Nephron (organoid): Measurements from ENCODE around the gene LCLAT1.
A peak's percentile ranks its signal among the peaks of the same experiment; 100 is the strongest.

Source experiments
- H3K27ac Mint-ChIP-seq, 3 experiments: 2 replicates each; pipeline ENCODE4 v1.8.0; 2020; ENCODE audit warnings: mixed read lengths in 3 of 3, mild to moderate bottlenecking in 2 of 3, moderate library complexity in 1 of 3
- H3K27me3 Mint-ChIP-seq: 2 replicates; pipeline ENCODE4 v1.8.0; 2021; ENCODE audit warnings: low read depth, mild to moderate bottlenecking, moderate library complexity, mixed read lengths
- H3K36me3 Mint-ChIP-seq: 2 replicates; pipeline ENCODE4 v1.8.0; 2020; ENCODE audit warnings: low read depth, mixed read lengths
- H3K4me1 Mint-ChIP-seq: 2 replicates; pipeline ENCODE4 v1.8.0; 2020; ENCODE audit warnings: mixed read lengths
- H3K4me3 Mint-ChIP-seq, 3 experiments: 2 replicates each; pipeline ENCODE4 v1.8.0; 2020; ENCODE audit warnings: mild to moderate bottlenecking in 3 of 3, mixed read lengths in 3 of 3, moderate library complexity in 2 of 3
- H3K9me3 Mint-ChIP-seq: 2 replicates; pipeline ENCODE4 v1.8.0; 2020; ENCODE audit warnings: mixed read lengths
- CTCF ChIP-seq, 3 experiments: fragments of 200-600 bp; sonication (generic); IDR thresholded peaks; one replicate each; pipeline ENCODE4 v1.5.0; 2021; ENCODE audit warnings: antibody characterized with exemption in 3 of 3; ENCODE audit not compliant: unreplicated experiment in 3 of 3

Gene LCLAT1

DNA sequence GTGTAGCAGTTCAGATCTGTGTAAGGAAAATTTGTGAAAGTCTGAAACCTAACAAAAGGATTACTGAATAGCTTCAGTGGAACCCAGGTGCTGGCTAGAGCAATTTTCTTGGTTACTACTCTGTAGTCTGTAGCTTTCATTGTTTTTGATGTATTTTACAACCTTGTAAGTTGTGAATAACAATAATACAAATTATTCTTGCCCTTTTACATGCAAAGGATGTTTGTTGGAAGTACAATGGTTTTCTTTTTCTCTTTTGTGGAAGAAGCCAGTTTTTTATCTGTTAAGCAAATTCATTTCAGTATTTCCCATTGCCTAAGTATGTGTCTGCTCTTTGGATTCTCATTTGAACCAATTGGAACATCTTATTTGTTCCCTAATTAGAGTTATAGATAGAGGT is 10.2 kb downstream of the LCLAT1 start:
- TF ChIP-seq CTCF (IDR thresholded peaks at IDR 0.05; ENCODE audit: unreplicated experiment in 3 of 3), result no peak
- Mint-ChIP-seq H3K4me1 (peaks cover 16% of the 10 kb centered on the region), H3K9me3 (no peaks in the 10 kb centered on the region), H3K27me3 (no peaks in the 10 kb centered on the region), H3K36me3 (peaks cover 7% of the 10 kb centered on the region), H3K27ac (no peak overlapping the region), H3K4me3 (no peak overlapping the region)

DNA sequence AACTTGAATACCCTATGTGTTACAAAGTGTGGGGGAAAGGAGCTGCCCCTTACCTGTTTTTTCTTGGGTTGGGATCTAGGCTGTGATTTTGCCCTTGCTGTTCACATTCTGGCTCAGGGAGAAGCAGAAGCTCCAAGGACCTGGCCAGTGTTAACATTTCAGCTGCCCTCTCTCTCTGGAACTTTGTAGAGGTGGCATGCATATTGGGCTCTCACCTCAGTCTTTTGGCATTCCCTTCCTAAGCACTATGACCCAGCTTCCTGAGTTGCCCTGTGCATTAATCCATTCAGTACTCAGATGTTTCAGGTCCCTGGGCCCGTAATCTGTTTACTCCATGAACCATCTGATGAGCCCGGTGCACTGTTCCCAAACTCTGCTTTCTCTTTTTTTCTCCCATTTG is 12.1 kb downstream of the LCLAT1 start:
- no peak overlapping the region for H3K4me3 Mint-ChIP-seq
- peaks cover 7% of the 10 kb centered on the region for H3K36me3 Mint-ChIP-seq
- no peak overlapping the region for H3K27ac Mint-ChIP-seq
- H3K4me1 Mint-ChIP-seq, result peaks cover 10% of the 10 kb centered on the region
- no peaks in the 10 kb centered on the region for H3K27me3 Mint-ChIP-seq
- no peaks in the 10 kb centered on the region for H3K9me3 Mint-ChIP-seq
- TF ChIP-seq CTCF (IDR thresholded peaks at IDR 0.05; ENCODE audit: unreplicated experiment in 3 of 3), result no peak

DNA sequence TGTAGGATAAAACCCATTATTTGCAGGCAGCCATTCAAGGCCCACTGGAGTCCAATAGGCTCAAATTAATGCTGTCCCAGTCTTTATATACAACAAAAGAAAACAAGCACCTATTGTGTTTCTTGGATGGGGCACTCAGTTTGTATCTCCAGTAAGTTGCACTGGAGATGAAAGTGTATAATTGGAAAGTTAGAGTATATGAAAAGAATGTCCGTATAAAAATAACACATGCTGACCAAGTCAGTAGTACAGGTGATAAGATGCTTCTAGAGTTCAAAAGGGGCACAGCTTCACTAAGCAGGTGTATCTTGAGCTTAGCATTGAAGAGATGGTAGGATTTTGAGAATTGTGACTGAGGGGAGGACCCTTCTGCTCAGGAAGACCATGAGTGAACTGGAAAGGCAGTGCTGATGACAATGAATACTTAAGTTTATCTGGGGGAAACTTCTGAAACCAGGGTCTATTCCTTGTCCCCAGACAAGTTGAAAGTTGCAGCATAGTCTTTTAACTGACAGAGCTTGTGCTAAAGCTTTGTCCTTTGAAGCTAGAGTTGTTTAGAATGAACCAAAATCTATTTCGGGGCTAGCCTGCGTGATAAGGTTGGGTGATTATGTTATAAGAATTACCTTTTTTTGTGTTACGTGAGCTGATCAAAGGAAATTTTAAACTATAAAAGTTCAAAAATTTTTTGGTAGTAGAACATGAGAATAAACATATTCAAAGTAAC is 15.2 kb downstream of the LCLAT1 start:
- Mint-ChIP-seq H3K27ac (no peak overlapping the region), H3K36me3 (peaks cover 7% of the 10 kb centered on the region), H3K9me3 (no peaks in the 10 kb centered on the region), H3K4me3 (no peak overlapping the region), H3K27me3 (no peaks in the 10 kb centered on the region), H3K4me1 (peaks cover 4% of the 10 kb centered on the region)
- TF ChIP-seq CTCF (IDR thresholded peaks at IDR 0.05; ENCODE audit: unreplicated experiment in 3 of 3), result no peak

- H3K27ac Mint-ChIP-seq, result no peak overlapping the region
- peaks cover 4% of the 10 kb centered on the region for H3K4me1 Mint-ChIP-seq
- no peaks in the 10 kb centered on the region for H3K27me3 Mint-ChIP-seq
- no peak overlapping the region for H3K4me3 Mint-ChIP-seq
- peaks cover 2% of the 10 kb centered on the region for H3K9me3 Mint-ChIP-seq
- no peak for TF ChIP-seq CTCF (IDR thresholded peaks at IDR 0.05; ENCODE audit: unreplicated experiment in 3 of 3)
- peaks cover 10% of the 10 kb centered on the region for H3K36me3 Mint-ChIP-seq
Measured at GRCh38 chr2:30463535-30463934, 16.5 kb downstream of the LCLAT1 start.

DNA sequence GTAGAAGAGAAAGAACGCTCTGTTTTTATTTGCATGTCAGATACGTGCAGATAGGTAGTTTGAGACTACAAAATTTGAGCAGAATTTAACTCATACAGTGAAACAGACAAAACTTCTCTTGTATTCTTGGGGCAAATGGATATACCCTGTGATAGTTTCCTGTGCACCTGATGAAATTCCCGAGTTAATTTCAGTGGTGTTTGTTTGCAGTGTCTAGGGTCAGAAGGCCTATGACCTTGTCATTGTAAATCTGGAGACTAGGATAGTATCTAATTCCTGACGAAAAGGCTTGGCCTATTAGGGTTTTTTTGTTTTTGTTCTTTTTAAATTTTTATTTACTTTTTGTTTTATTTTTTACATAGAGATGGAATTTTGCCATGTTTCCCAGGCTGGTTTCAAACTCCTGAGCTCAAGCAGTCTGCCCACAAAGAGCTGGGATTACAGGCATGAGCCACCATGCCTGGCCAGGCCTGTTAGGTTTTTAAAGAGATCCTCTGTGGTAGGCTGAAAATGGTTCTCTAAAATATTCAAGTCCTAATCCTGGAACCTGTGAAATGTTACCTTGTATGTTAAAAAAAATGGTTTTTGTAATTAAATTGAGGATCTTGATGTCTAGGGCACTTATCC is 17.6 kb downstream of the LCLAT1 start:
- Mint-ChIP-seq H3K4me1 (peaks cover 4% of the 10 kb centered on the region), H3K27me3 (no peaks in the 10 kb centered on the region), H3K27ac (peak overlapping the region in 1 of 3 experiments; percentile 57), H3K4me3 (no peak overlapping the region), H3K9me3 (peaks cover 11% of the 10 kb centered on the region), H3K36me3 (peaks cover 20% of the 10 kb centered on the region)
- TF ChIP-seq CTCF (IDR thresholded peaks at IDR 0.05; ENCODE audit: unreplicated experiment in 3 of 3), result no peak

DNA sequence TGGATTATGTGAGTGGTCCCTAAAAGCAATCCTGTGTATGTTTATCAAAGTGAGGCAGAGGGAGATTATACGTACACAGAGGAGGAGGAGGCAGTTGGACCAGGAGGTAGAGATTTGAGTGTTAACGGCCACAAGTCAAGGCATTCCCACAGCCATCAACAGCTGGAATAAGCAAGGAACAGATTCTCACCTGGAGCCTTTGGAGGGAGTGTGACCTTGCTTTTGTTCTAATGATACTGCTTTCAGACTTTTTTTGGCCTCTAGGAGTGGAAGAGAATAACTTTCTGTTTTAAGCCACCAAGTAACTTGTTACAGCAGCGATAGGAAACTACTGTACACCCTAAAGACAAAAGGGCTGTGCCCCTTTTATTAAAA is 18.1 kb downstream of the LCLAT1 start:
- Mint-ChIP-seq H3K27ac (peak overlapping the region in 1 of 3 experiments; percentile 57), H3K36me3 (peaks cover 23% of the 10 kb centered on the region), H3K27me3 (no peaks in the 10 kb centered on the region), H3K9me3 (peaks cover 11% of the 10 kb centered on the region), H3K4me3 (no peak overlapping the region), H3K4me1 (peaks cover 4% of the 10 kb centered on the region)
- no peak for TF ChIP-seq CTCF (IDR thresholded peaks at IDR 0.05; ENCODE audit: unreplicated experiment in 3 of 3)
